Activated naive CD8-positive, alpha-beta T cell treated with anti-CD3 and anti-CD28 coated beads, Interleukin-2, amount 50 U/mL, for 16 hours (primary cell): Measurements from ENCODE around the gene TAS2R19.

ENCODE experiments used
- DNase-seq: peaks from one replicate; pipeline ENCODE4 v3.0.0-alpha.2; 2020; ENCODE audit warnings: low read depth, low spot score

The TAS2R19 gene

DNA sequence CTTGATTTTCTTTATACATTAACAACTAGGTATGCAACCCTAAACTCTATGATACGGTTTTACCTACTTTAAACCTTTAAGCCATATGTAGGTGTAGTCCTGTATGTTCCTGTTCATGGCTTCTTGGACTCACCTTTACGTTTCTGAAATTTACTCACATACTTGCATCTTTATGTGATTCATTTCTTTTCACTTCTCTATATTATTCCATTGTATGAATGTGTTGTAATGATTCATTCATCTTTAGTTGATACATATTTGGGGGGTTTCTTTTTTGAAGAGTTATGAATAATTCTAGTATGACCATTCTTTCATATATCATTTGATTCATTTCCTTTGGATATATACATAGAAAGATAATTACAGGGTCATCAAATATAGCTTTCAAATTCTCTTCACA, 33.3 kb downstream of the TAS2R19 start:
- DNase-seq = no peak

DNA sequence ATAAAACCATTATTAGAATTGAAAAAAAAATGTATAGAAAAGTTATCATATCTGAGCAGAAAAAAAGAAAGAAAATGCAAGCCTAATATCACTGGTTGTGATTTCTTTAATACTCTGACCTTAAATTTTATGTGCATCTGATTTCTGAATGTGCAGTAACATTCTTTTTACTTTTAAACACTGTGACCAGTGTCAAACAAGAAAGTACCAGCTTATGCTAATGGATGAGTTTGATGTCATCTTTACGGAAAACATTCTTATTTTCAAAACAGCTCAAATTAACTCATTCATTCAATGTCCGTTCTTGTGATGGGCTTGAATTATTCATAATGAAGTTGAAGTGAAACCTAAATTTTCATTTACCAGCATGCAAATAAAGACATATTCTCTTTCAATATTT, 35.6 kb downstream of the TAS2R19 start, which contains the start of gene TAS2R50:
TAS2R50 (minus strand) TSS at position 101 of the 400 bp plus-strand sequence; CDS start at position 49, 52 bp downstream.
- DNase-seq = no peak

DNA sequence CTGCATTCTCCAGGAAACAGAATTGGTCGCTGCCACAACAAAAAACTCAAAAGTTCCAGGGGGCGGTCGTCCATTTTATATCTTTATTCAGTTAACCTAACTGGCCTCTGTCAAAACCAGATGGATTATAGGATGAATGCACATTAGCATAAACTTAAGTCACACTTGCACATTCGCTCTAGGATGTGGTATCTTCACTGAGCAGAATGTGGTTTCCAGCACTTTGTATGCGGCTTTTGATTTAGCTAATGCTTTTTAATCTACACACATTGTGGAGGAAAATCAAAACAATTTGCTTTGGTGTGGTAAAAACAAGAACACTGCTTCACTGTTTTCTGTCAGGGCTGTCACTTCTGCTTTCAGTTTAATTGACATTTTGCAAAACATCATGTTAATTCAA, 40.2 kb downstream of the TAS2R19 start:
- DNase-seq = no peak

DNA sequence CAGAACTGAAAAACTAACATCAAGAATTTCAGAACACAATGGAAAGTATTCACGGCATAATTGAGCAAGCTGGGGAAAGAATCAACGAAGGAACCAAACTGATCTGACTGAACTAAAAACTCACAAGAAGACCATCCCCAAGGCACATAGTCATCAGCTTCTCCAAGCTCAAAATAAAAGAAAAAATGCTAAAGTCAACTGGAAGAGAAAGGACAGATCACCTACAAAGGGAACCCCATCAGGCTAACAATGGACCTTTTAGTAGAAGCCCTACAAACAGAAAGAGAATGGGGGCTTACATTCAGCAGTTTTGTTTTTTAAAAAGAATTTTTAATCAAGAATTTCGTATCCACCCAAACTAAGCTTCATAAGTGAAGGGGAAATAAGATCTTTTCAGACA, 47.5 kb downstream of the TAS2R19 start:
- no peak for DNase-seq
